Stimulated activated CD8-positive, alpha-beta memory T cell treated with anti-CD3 and anti-CD28 coated beads, Interleukin-7, amount 100 ng/mL, for 24 hours (primary cell): ENCODE data around the gene PHACTR1.
"Not testable (repeated sequence)": the region's sequence is repeated elsewhere in the genome, so short reads cannot be mapped to it uniquely, and the experiment has no call there.

Experiments
- DNase-seq: peaks from one replicate; pipeline ENCODE4 v3.0.0-alpha.2; 2020; ENCODE audit warnings: low read depth

PHACTR1 gene

DNA sequence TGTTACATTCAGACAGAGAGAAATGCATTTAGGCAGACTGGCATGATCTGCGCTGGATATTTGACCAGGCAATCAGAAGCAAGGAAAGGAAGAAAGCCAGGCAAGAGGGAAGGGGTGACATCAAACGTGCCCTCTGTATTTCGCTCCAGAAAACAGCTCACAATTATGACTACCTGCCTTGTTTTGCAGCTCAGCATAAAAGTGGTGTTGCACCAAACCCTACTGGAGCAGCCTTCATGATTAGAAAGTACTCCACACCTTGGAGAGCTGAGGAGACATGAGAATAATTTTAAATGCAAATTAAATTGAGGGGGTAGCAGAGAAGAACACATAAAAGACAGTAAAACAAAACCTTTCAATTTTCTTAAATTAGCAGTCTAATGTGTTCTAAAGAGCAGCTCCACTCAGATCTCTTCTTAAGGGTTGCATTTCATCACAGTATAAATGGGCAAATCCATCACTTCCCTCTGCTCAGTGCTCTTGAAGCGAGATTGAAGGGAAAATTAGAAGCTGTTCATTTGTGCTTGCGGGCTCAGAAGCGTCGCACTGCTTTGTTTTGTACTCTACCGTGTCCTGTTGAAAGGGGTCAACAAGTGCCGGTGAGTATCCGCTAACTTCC is at the start of gene PHACTR1:
Gene PHACTR1 (plus strand): TSS at position 470 of the 619 bp plus-strand sequence.
- DNase-seq = no peak

GRCh38 chr6:12666886-12667285 is 49.7 kb upstream of the PHACTR1 start:
- no peak for DNase-seq

GRCh38 chr6:12675931-12676330 is 40.6 kb upstream of the PHACTR1 start:
- DNase-seq = no peak

- no peak for DNase-seq
Measured at GRCh38 chr6:12679341-12679740, 37.2 kb upstream of the PHACTR1 start.

DNA sequence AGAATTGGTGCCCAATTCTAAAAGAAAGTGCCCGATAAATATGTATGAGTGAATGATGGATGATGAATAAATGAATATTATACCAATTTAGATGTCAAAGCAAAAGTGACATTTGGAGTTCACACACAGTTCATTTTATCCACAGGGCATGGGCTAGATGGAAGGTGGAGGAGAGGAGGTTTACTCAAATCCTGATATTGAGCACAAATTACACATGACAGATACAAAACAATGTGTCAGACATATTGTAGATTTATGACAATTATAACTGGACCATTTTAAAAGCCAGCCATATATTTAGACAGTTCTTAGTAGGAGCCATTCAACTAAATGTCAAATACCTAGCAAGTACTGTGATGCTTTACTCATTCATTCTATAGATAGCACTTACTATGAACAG is 23.4 kb upstream of the PHACTR1 start:
- no peak for DNase-seq

DNA sequence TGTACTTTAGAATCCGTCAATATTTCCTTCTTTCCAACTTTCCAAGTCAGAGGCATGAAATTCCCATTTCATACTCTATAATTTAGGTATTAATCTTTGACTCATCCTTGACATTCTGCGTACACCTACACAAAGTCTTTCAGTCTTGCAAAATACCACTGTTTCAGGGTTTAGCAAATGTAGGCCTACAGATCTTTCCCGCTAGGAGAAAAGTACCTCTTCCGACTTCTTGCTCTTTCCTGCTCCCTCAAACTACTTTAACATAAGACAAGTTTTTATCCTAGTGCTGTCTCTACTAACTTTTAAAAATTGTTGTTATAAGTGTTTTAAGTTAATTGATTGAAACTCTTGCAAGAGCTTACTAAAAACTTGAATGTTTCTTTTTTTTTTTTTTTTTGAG is 18.3 kb upstream of the PHACTR1 start:
- DNase-seq = no peak

GRCh38 chr6:12704946-12705345 is 11.6 kb upstream of the PHACTR1 start:
- DNase-seq = no peak

- DNase-seq = no peak
Measured at GRCh38 chr6:12709116-12709515, 7.5 kb upstream of the PHACTR1 start.

GRCh38 chr6:12709556-12710232 is 6.9 kb upstream of the PHACTR1 start:
- no peak for DNase-seq

- no peak for DNase-seq
Measured at GRCh38 chr6:12710921-12711320, 5.6 kb upstream of the PHACTR1 start.

DNA sequence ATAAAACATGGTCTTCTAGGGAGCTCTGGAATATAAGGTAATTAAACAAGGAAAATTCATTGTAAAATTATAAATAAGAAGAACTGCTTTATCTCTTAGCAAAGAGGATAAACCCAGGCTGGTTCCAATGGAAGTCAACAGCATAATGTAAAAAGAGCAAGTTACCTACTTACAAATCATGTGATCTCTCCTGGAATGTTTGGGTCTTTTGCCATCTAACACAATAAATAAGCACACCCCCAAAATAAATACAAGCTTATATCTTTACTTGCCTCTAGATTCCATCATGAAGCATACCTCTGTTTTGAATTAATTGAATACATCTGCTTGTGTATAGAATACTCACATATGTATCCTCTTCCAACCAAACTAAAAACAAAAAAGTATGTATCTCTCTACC is 2.5 kb upstream of the PHACTR1 start:
- no peak for DNase-seq

GRCh38 chr6:12715437-12715836 is 1.1 kb upstream of the PHACTR1 start:
- no peak for DNase-seq

GRCh38 chr6:12717356-12717755 is 789 bp downstream of the PHACTR1 start:
- DNase-seq = no peak

- no peak for DNase-seq
Measured at GRCh38 chr6:12718015-12718414, 1.4 kb downstream of the PHACTR1 start.

DNA sequence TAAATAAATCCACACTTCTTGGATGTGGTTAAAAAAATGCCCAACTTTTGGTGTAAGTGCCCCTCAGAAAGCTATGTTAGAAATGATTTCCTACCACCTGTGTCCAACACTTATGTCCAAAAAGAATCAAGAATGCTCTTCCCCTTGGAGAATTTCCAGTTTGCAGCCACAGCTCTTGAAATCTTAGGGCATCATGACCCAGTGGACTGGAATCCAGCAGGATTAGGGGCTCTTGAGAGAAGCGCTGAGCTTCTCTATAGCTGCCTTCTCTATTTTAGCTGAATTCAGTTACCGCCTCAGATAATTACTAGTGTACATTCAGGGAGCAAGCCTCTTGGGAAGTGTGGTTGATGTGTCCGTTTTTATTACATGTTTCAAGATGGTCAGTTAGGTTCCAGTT is 2.5 kb downstream of the PHACTR1 start:
- DNase-seq = no peak

DNA sequence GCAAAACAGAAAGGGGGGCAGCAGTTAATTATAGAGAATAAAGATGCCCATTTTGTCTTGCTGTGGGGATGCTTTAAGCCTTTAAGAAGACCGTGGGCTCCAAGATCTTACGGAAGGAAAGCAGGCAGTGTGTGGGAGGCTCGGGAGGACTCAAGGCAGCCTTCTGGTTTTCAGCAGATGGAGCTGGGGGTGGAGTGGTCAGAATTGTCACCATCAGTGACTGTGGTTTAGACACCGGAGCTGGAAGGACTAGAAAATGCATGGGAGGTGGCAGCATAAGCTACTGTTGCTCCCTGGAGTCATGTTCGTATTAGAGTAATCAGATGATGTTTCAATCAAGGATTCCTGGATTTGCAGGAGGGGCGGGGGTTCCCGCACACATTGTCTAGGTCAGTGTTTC is 3.7 kb downstream of the PHACTR1 start:
- DNase-seq = no peak

- DNase-seq = no peak
Measured at GRCh38 chr6:12725263-12725662, 8.7 kb downstream of the PHACTR1 start.

- no peak for DNase-seq
Measured at GRCh38 chr6:12729467-12729866, 12.9 kb downstream of the PHACTR1 start.

- not testable (repeated sequence) for DNase-seq
Measured at GRCh38 chr6:12730809-12731208, 14.2 kb downstream of the PHACTR1 start.

DNA sequence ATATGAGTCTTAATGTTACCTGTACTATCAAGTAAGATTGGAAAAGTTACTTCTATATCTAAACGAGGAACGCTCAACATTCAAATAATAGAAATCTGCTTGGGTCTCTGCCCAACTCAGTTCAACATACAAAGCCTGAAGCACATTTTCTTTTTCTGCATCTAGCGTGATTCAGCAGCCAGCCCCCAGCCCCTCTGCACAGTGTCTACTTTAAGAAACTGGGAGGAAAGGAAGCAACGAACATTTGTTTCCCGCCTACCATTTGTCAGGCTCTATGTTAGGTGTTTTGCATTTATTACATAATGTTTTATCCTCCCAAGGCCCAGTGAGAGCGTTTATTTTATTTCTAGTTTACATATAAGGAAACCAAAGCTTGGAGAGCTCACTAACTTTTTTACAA is 17.3 kb downstream of the PHACTR1 start:
- DNase-seq = no peak

DNA sequence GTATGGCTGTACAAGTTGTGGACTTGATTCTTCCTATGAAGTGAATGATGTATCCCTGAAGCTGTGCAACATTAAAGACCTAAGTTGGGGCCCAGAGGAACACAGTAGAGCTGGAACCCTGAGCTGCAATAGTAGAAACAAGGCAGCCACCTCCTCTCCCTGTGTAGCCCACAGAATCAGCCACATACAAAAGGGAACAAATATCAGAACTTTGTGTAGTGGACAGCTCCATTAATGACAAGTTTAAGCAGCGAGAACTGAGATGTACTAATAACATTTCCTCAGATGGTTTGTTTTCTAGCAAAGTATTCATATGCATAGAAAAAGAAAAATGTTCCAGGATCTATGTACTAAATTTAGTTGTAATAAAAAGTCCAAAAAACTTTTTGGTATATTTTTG is 19.2 kb downstream of the PHACTR1 start:
- DNase-seq = no peak

GRCh38 chr6:12748411-12748810 is 31.8 kb downstream of the PHACTR1 start:
- DNase-seq = no peak

DNA sequence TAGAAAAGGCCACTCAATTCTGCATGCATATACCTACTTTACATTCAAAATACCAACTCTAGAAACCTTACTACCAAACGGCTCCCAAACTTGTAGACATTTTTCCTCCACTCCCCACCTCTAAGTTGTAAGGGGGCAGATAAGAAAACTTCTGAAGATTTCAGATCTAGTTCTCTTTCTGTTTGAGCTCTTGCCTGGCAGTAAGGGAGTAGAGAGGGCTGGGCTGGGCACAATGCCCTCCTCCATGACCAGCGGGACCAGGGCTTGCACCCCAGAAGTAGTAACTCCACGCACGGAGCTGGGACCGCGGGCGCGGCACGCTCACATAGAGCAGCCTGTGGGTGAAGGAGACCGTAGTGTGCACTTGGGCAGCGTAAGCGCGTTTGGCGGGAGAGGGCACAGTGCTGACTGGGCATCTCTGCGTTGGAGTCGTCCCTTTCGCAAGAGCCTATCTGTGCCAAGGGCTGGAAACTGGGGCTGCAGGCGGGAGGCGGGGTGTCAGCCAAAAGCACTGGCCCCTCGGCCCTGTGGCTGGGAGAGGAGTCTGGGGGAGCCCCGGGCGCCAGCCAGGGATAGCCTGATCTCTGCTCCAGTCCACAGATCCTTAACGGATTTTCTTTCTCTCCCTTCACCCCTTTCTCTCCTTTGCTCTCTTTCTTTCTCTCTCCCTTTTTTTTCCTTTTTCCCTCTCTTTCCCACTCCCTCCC is 32.4 kb downstream of the PHACTR1 start:
- no peak for DNase-seq
